MM.1S (cell line): ENCODE measurements around the gene ERICH3.

Experiments used
- EZH2phosphoT487 ChIP-seq: fragments of 300-600 bp; sonication (generic); IDR thresholded peaks from 2 replicates; pipeline ENCODE4 v1.6.1; 2018; ENCODE audit warnings: antibody characterized with exemption, low read length
- TF ChIP-seq, protein P1 (sequence below): fragments of 300-600 bp; sonication (generic); IDR thresholded peaks from 2 replicates; pipeline ENCODE4 v1.5.1; 2016; ENCODE audit warnings: antibody characterized with exemption, low read length, mixed read lengths

- TF ChIP-seq, protein P1, sequence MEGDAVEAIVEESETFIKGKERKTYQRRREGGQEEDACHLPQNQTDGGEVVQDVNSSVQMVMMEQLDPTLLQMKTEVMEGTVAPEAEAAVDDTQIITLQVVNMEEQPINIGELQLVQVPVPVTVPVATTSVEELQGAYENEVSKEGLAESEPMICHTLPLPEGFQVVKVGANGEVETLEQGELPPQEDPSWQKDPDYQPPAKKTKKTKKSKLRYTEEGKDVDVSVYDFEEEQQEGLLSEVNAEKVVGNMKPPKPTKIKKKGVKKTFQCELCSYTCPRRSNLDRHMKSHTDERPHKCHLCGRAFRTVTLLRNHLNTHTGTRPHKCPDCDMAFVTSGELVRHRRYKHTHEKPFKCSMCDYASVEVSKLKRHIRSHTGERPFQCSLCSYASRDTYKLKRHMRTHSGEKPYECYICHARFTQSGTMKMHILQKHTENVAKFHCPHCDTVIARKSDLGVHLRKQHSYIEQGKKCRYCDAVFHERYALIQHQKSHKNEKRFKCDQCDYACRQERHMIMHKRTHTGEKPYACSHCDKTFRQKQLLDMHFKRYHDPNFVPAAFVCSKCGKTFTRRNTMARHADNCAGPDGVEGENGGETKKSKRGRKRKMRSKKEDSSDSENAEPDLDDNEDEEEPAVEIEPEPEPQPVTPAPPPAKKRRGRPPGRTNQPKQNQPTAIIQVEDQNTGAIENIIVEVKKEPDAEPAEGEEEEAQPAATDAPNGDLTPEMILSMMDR, result no peak
- no peak for TF ChIP-seq EZH2phosphoT487
Measured at GRCh38 chr1:74629283-74629682, 44.3 kb downstream of the ERICH3 start.
